ENCODE measurements around the gene POMC. TPM values are rescaled to one million over a fixed set of nuclear protein-coding genes. Genes with fewer than 3 reads are reported as not detected.

POMC gene
- total RNA-seq, 1 experiment from 2014 or later: not detected

DNA sequence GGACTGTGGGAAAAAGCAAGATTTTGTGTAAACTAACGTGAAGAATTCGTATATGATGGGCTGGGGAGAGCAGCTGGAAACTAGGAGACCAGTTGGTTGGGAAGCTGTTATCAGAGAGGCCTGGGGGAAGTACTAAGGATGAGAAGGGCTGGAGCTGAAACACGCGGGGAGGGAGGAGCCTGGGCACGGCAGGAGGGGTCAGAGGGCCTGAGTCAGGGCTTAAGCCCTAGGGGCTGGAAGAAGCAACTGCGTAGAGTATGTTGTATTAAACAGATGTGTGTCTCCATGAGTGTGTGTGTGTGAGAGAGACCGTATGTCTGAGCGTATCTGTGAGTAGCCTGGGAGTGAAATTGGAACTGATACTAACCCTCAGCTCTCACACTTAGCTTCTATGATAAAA, 8.4 kb downstream of the POMC start:
- H2AFZ ChIP-seq: no peak overlapping the region
- no peak for TF ChIP-seq EZH2 (IDR thresholded peaks at IDR 0.05; ENCODE audit: low read depth)
- TF ChIP-seq, protein P1, sequence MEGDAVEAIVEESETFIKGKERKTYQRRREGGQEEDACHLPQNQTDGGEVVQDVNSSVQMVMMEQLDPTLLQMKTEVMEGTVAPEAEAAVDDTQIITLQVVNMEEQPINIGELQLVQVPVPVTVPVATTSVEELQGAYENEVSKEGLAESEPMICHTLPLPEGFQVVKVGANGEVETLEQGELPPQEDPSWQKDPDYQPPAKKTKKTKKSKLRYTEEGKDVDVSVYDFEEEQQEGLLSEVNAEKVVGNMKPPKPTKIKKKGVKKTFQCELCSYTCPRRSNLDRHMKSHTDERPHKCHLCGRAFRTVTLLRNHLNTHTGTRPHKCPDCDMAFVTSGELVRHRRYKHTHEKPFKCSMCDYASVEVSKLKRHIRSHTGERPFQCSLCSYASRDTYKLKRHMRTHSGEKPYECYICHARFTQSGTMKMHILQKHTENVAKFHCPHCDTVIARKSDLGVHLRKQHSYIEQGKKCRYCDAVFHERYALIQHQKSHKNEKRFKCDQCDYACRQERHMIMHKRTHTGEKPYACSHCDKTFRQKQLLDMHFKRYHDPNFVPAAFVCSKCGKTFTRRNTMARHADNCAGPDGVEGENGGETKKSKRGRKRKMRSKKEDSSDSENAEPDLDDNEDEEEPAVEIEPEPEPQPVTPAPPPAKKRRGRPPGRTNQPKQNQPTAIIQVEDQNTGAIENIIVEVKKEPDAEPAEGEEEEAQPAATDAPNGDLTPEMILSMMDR (conservative IDR thresholded peaks at IDR 0.05): no peak
- BruUV-seq (replicated peaks): no TSS peak
- no peaks in the 10 kb centered on the region for H3F3A ChIP-seq (ENCODE audit: insufficient read depth, low read depth)
- no peak overlapping the region for H3K4me3 ChIP-seq
- H4K20me1 ChIP-seq (ENCODE audit: insufficient read depth): no peaks in the 10 kb centered on the region
- H3K9me2 ChIP-seq (ENCODE audit: insufficient read depth): no peaks in the 10 kb centered on the region
- H3K79me2 ChIP-seq (ENCODE audit: low read depth): no peaks in the 10 kb centered on the region
- no peak overlapping the region for H3K4me2 ChIP-seq
- no peaks in the 10 kb centered on the region for H3K36me3 ChIP-seq (ENCODE audit: low read depth)
- no peaks in the 10 kb centered on the region for H3K4me1 ChIP-seq (replicated peaks; ENCODE audit: insufficient read depth)
- intact Hi-C loops (cut with micrococcal nuclease; ENCODE audit: unreplicated experiment): no loop called here
- H3K9me3 ChIP-seq (ENCODE audit: insufficient read depth, low read depth): no peaks in the 10 kb centered on the region
- POLR2A ChIA-PET (ENCODE audit: unreplicated experiment): no interaction called here
- CTCF ChIA-PET: no interaction called here
- peaks cover 45% of the 10 kb centered on the region for H3K27me3 ChIP-seq (ENCODE audit: insufficient read depth, low read depth)
- H3K27ac ChIP-seq: no peak overlapping the region
- DNase-seq: no peak

DNA sequence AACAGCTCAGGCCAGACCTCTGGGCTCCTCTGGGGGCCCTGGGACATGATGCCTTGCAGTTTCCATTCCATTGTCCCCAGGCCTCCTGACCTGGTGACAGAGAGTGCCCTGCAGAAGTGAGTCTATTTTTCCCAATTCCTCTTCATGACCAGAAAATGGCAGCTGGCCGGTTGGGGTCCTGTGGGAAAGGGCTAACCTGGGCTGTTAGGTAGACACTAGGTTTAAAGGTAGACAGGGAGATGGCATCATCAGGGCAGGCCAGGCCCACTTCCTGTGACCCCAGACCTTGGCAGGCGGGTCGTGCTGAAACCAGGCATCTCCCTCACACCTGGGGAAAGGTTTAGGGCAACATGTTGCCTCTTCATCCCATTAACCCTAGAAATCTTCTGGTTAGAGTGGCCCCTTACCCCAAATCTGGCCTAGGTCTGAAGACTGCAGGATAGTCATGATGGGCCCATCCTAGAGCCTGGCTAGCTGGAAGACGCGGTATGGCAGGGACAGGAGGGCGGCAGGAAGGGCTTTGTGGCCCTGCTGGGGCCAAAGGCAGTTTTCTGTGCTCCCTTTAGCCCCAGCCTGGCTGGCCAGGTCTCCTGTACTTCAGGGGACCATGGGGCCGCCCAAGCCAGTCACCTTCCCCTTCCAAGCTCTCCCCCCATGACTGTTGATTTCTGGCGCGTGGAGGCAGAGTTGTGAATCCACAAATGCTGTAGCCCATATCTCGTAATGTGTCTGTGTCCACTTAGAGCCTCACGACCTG, 10.1 kb downstream of the POMC start:
- no peaks in the 10 kb centered on the region for H4K20me1 ChIP-seq (ENCODE audit: insufficient read depth)
- no peaks in the 10 kb centered on the region for H3K9me2 ChIP-seq (ENCODE audit: insufficient read depth)
- H3K9me3 ChIP-seq (ENCODE audit: insufficient read depth, low read depth): no peaks in the 10 kb centered on the region
- ChIA-PET CTCF (no interaction called here), POLR2A (ENCODE audit: unreplicated experiment) (no interaction called here)
- H3K27ac ChIP-seq: no peak overlapping the region
- H3K4me3 ChIP-seq: no peak overlapping the region
- intact Hi-C loops (cut with micrococcal nuclease; ENCODE audit: unreplicated experiment): no loop called here
- BruUV-seq (replicated peaks): no TSS peak
- no peaks in the 10 kb centered on the region for H3K4me1 ChIP-seq (replicated peaks; ENCODE audit: insufficient read depth)
- H3K36me3 ChIP-seq (ENCODE audit: low read depth): no peaks in the 10 kb centered on the region
- H3K4me2 ChIP-seq: no peak overlapping the region
- no peak for DNase-seq
- H2AFZ ChIP-seq: no peak overlapping the region
- peaks cover 47% of the 10 kb centered on the region for H3K27me3 ChIP-seq (ENCODE audit: insufficient read depth, low read depth)
- H3F3A ChIP-seq (ENCODE audit: insufficient read depth, low read depth): no peaks in the 10 kb centered on the region
- H3K79me2 ChIP-seq (ENCODE audit: low read depth): no peaks in the 10 kb centered on the region
- TF ChIP-seq EZH2 (IDR thresholded peaks at IDR 0.05; ENCODE audit: low read depth): no peak
- TF ChIP-seq, protein P1 (conservative IDR thresholded peaks at IDR 0.05): no peak

DNA sequence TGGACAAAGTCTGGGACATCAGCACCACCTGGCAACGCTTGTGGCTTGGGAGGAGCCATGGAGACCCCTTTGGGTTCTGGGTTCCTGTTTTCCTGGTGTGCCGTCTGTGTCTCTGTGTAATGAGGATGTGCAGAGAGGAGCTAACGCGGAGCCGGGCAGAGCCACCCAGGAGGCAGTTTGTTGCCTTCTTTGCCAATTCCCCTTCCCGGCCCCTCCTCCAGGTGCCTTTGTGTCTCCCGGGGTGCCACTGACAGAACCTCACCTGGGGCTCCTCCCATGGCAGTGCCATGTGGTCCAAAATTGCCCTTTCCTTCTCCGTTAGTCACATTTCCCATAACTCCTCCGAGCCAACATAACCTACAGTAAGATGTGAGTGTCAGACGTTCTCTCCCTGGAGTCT, 13.0 kb downstream of the POMC start:
- POLR2A ChIA-PET (ENCODE audit: unreplicated experiment): no interaction called here
- Histone ChIP-seq H3F3A (ENCODE audit: insufficient read depth, low read depth) (no peaks in the 10 kb centered on the region), H4K20me1 (ENCODE audit: insufficient read depth) (no peaks in the 10 kb centered on the region), H3K27ac (no peak overlapping the region), H3K9me2 (ENCODE audit: insufficient read depth) (no peaks in the 10 kb centered on the region), H3K4me3 (no peak overlapping the region), H3K27me3 (ENCODE audit: insufficient read depth, low read depth) (peaks cover 63% of the 10 kb centered on the region), H3K4me2 (no peak overlapping the region), H3K36me3 (ENCODE audit: low read depth) (no peaks in the 10 kb centered on the region), H2AFZ (no peak overlapping the region), H3K9me3 (ENCODE audit: insufficient read depth, low read depth) (no peaks in the 10 kb centered on the region), H3K79me2 (ENCODE audit: low read depth) (no peaks in the 10 kb centered on the region), H3K4me1 (replicated peaks; ENCODE audit: insufficient read depth) (no peaks in the 10 kb centered on the region)
- CTCF ChIA-PET: interaction anchor here (0.6 kb wide), 1 partner anchor 332 kb away, joined by 4 read pairs; no protein-coding TSS in a partner anchor
- TF ChIP-seq, protein P1 (conservative IDR thresholded peaks at IDR 0.05): no peak
- DNase-seq: no peak
- intact Hi-C loops (cut with micrococcal nuclease; ENCODE audit: unreplicated experiment): no loop called here
- BruUV-seq (replicated peaks): no TSS peak

Measured in PC-9 (cell line).